Colonic mucosa (tissue), 4 donors: ENCODE results near the gene TSC1. TPM values are rescaled to one million over a fixed set of nuclear protein-coding genes. Genes with fewer than 3 reads are reported as not detected.

ENCODE experiments used
- DNase-seq: peaks from one replicate; pipeline ENCODE4 v3.0.0-alpha.2; 2020
- H3K27ac ChIP-seq: fragments of 200-600 bp; one replicate; pipeline ENCODE4 v1.8.0; 2021
- H3K27me3 ChIP-seq: fragments of 200-600 bp; one replicate; pipeline ENCODE4 v1.8.0; 2021
- H3K36me3 ChIP-seq: fragments of 200-600 bp; one replicate; pipeline ENCODE4 v1.8.0; 2021
- H3K4me1 ChIP-seq: fragments of 200-600 bp; one replicate; pipeline ENCODE4 v1.8.0; 2021; ENCODE audit warnings: mild to moderate bottlenecking
- H3K4me3 ChIP-seq: fragments of 200-600 bp; one replicate; pipeline ENCODE4 v1.8.0; 2021
- H3K9ac ChIP-seq, 2 donors: one replicate each; pipeline ENCODE4 v1.7.0; 2013; ENCODE audit warnings: control low read depth in 2 of 2, low read depth in 2 of 2, low read length in 2 of 2
- H3K9me3 ChIP-seq: fragments of 200-600 bp; one replicate; pipeline ENCODE4 v1.8.0; 2021
- CTCF ChIP-seq: fragments of 200-600 bp; IDR thresholded peaks from one replicate; pipeline ENCODE4 v1.8.0; 2022; ENCODE audit warnings: antibody characterized with exemption, mild to moderate bottlenecking
- intact Hi-C: fragments of 100-400 bp; cut with DNase I; formaldehyde crosslinking; loops from one replicate; pipeline ENCODE4 v1.14.1; 2022
- total RNA-seq, 2 donors: library from RNA; stranded (reverse); fragmentation: NEBNext Ultra II Directional in 1 of 2; extraction: Animal tissue kit (Norgen Biotek cat#: 25700) in 1 of 2; gene quantifications; one replicate each; pipeline ENCODE4 v1.2.1, GENCODE V29; 2021
- donor health status: healthy.
- donor health status: DM: no; HTN: no; CAD: no.
- donor health status: DM: no; HTN: no; CAD: no.

TSC1 gene
- total RNA-seq, 2 donors from 2014 or later, result 29.4 to 46.6 TPM

GRCh38 chr9:132854832-132855231, 89.6 kb downstream of the TSC1 start:
- H3K4me1 ChIP-seq, result no peaks in the 10 kb centered on the region
- no peak overlapping the region for H3K4me3 ChIP-seq
- intact Hi-C loops, result no loop called here
- DNase-seq, result no peak
- no peaks in the 10 kb centered on the region for H3K27me3 ChIP-seq
- H3K9me3 ChIP-seq, result no peaks in the 10 kb centered on the region
- H3K27ac ChIP-seq, result no peak overlapping the region
- H3K36me3 ChIP-seq, result no peaks in the 10 kb centered on the region
- no peak for TF ChIP-seq CTCF
- H3K9ac ChIP-seq, result no peak overlapping the region

GRCh38 chr9:132853482-132853881, 90.9 kb downstream of the TSC1 start:
- intact Hi-C loops, result no loop called here
- DNase-seq, result no peak
- no peaks in the 10 kb centered on the region for H3K36me3 ChIP-seq

GRCh38 chr9:132849185-132849706, 95.2 kb downstream of the TSC1 start:
- Histone ChIP-seq H3K27ac (peak overlapping the region; percentile 44), H3K27me3 (no peaks in the 10 kb centered on the region), H3K9ac (no peak overlapping the region), H3K36me3 (no peaks in the 10 kb centered on the region), H3K9me3 (no peaks in the 10 kb centered on the region), H3K4me1 (no peaks in the 10 kb centered on the region), H3K4me3 (peak overlapping the region; percentile 12)
- intact Hi-C loops, result no loop called here
- DNase-seq, result peak; percentile 21
- no peak for TF ChIP-seq CTCF

More at GRCh38 chr9:132853482-132853881, 90.9 kb downstream of the TSC1 start:
- no peak overlapping the region for H3K27ac ChIP-seq
- H3K4me1 ChIP-seq, result no peaks in the 10 kb centered on the region
- no peaks in the 10 kb centered on the region for H3K9me3 ChIP-seq
- no peak overlapping the region for H3K4me3 ChIP-seq
- H3K9ac ChIP-seq, result no peak overlapping the region
- H3K27me3 ChIP-seq, result no peaks in the 10 kb centered on the region
- TF ChIP-seq CTCF, result no peak

GRCh38 chr9:132846918-132847515, 97.4 kb downstream of the TSC1 start:
- H3K4me3 ChIP-seq, result no peak overlapping the region
- no peak for DNase-seq
- H3K9ac ChIP-seq, result no peak overlapping the region
- no peaks in the 10 kb centered on the region for H3K36me3 ChIP-seq
- H3K9me3 ChIP-seq, result no peaks in the 10 kb centered on the region
- intact Hi-C loops, result no loop called here
- H3K4me1 ChIP-seq, result no peaks in the 10 kb centered on the region
- H3K27me3 ChIP-seq, result no peaks in the 10 kb centered on the region
- TF ChIP-seq CTCF, result no peak
- no peak overlapping the region for H3K27ac ChIP-seq

GRCh38 chr9:132846109-132846917, 98.1 kb downstream of the TSC1 start:
- DNase-seq, result no peak
- no peak overlapping the region for H3K9ac ChIP-seq
- H3K27ac ChIP-seq, result no peak overlapping the region
- no peaks in the 10 kb centered on the region for H3K4me1 ChIP-seq
- no peak for TF ChIP-seq CTCF
- no peak overlapping the region for H3K4me3 ChIP-seq
- intact Hi-C loops, result no loop called here
- no peaks in the 10 kb centered on the region for H3K9me3 ChIP-seq
- no peaks in the 10 kb centered on the region for H3K36me3 ChIP-seq
- no peaks in the 10 kb centered on the region for H3K27me3 ChIP-seq
